SK-N-SH (cell line): ENCODE data around the gene MYO15B. TPM values are rescaled to one million over a fixed set of nuclear protein-coding genes. Genes with fewer than 3 reads are reported as not detected.

Experiments used
- CTCF ChIA-PET: fragments of 300-600, 350-600 bp; formaldehyde crosslinking; extraction: SDS; loops from one replicate; lab custom pipeline; 2021; lab: Yijun Ruan, JAX
- POLR2A ChIA-PET: fragments of 350-600 bp; sonication (Branson Sonifier 250); formaldehyde crosslinking; extraction: SDS; loops from one replicate; lab custom pipeline; 2020; ENCODE audit warnings: antibody characterized with exemption, inconsistent platforms; lab: Yijun Ruan, JAX
- DNase-seq: peaks from one replicate; pipeline ENCODE4 v3.0.0; 2012
- H2AFZ ChIP-seq: fragments of 200-600 bp; sonication (generic); 2 replicates; pipeline ENCODE4 v1.8.1; 2016; ENCODE audit warnings: antibody characterized with exemption, mild to moderate bottlenecking, low read depth
- H3F3A ChIP-seq: fragments of 200-600 bp; sonication (generic); replicated peaks from 2 replicates; pipeline ENCODE3; 2016; ENCODE audit warnings: antibody characterized with exemption, mild to moderate bottlenecking; ENCODE audit not compliant: insufficient read depth
- H3K27ac ChIP-seq, 2 experiments: fragments of 200-500 bp in 1 of 2; fragments of 200-600 bp in 1 of 2; sonication (Bioruptor generic) in 1 of 2; sonication (generic), shearing (Covaris generic) in 1 of 2; 2 replicates each; pipeline versions ENCODE4 v1.5.1 to v1.6.1; 2014 to 2016; ENCODE audit warnings: low read depth in 2 of 2, inconsistent platforms in 1 of 2, low read length in 1 of 2, mild to moderate bottlenecking in 1 of 2, mixed read lengths in 1 of 2
- H3K27me3 ChIP-seq: fragments of 200-600 bp; sonication (generic), shearing (Covaris generic); 2 replicates; pipeline ENCODE4 v1.6.1; 2016; ENCODE audit warnings: mixed run types; ENCODE audit not compliant: insufficient read depth
- H3K36me3 ChIP-seq, 2 experiments: fragments of 200-500 bp in 1 of 2; fragments of 200-600 bp in 1 of 2; sonication (Bioruptor generic) in 1 of 2; sonication (generic) in 1 of 2; replicated peaks in 1 of 2; 2 replicates each; pipeline versions ENCODE3 to v1.5.1; 2014 to 2016; ENCODE audit warnings: low read length in 1 of 2, mild to moderate bottlenecking in 1 of 2; ENCODE audit not compliant: insufficient read depth in 2 of 2, control insufficient read depth in 1 of 2
- H3K4me1 ChIP-seq, 2 experiments: fragments of 200-500 bp in 1 of 2; fragments of 200-600 bp in 1 of 2; sonication (Bioruptor generic) in 1 of 2; sonication (generic), shearing (Covaris generic) in 1 of 2; 2 replicates each; pipeline versions ENCODE4 v1.5.1 to v1.6.1; 2014 to 2016; ENCODE audit warnings: low read depth in 1 of 2, low read length in 1 of 2, mixed run types in 1 of 2; ENCODE audit not compliant: insufficient read depth in 2 of 2, control insufficient read depth in 1 of 2
- H3K4me2 ChIP-seq: fragments of 200-600 bp; sonication (generic), shearing (Covaris generic); 2 replicates; pipeline ENCODE4 v1.6.1; 2017; ENCODE audit warnings: mixed run types
- H3K4me3 ChIP-seq, 2 experiments: fragments of 200-500 bp in 1 of 2; fragments of 200-600 bp in 1 of 2; sonication (Bioruptor generic) in 1 of 2; sonication (generic), shearing (Covaris generic) in 1 of 2; 2 replicates each; pipeline versions ENCODE4 v1.5.1 to v1.8.1; 2014 to 2016; ENCODE audit warnings: low read depth in 2 of 2, inconsistent platforms in 1 of 2, low read length in 1 of 2, mild to moderate bottlenecking in 1 of 2, mixed read lengths in 1 of 2, moderate library complexity in 1 of 2
- H3K79me2 ChIP-seq: fragments of 200-600 bp; sonication (generic); 2 replicates; pipeline ENCODE4 v1.8.1; 2017; ENCODE audit warnings: mild to moderate bottlenecking; ENCODE audit not compliant: insufficient read depth
- H3K9ac ChIP-seq: fragments of 200-600 bp; sonication (generic); 2 replicates; pipeline ENCODE4 v1.6.1; 2017; ENCODE audit warnings: mixed run types
- H3K9me2 ChIP-seq: fragments of 200-600 bp; sonication (generic); 2 replicates; pipeline ENCODE4 v1.6.1; 2017; ENCODE audit warnings: mixed run types
- H3K9me3 ChIP-seq: fragments of 200-600 bp; sonication (generic); 2 replicates; pipeline ENCODE4 v1.6.1; 2017; ENCODE audit warnings: mixed run types, mild to moderate bottlenecking, moderate library complexity
- H4K20me1 ChIP-seq: fragments of 200-600 bp; sonication (generic); 2 replicates; pipeline ENCODE4 v1.6.1; 2017; ENCODE audit warnings: mild to moderate bottlenecking, mixed run types; ENCODE audit not compliant: insufficient read depth
- EP300 ChIP-seq, 2 experiments: IDR thresholded peaks; 2 replicates each; pipeline versions ENCODE4 v1.4.0 to v1.6.1; 2012; ENCODE audit warnings: borderline replicate concordance in 1 of 2, low read depth in 1 of 2, low read length in 1 of 2
- FOXJ3 ChIP-seq: sonication (generic); formaldehyde crosslinking; IDR thresholded peaks from 2 replicates; pipeline ENCODE4 v1.5.1; 2020; ENCODE audit warnings: mild to moderate bottlenecking, missing genetic modification reagents
- FOXM1 ChIP-seq: IDR thresholded peaks from 2 replicates; pipeline ENCODE4 v1.4.0; 2012; ENCODE audit warnings: low read depth, mild to moderate bottlenecking
- GABPA ChIP-seq: IDR thresholded peaks from 2 replicates; pipeline ENCODE4 v1.4.0; 2012; ENCODE audit warnings: low read depth, mild to moderate bottlenecking
- JUND ChIP-seq: IDR thresholded peaks from 2 replicates; pipeline ENCODE4 v1.4.0; 2012
- MXI1 ChIP-seq: IDR thresholded peaks from 2 replicates; pipeline ENCODE4 v1.6.1; 2012; ENCODE audit warnings: mild to moderate bottlenecking, low read depth, low read length, improper control_type of control experiment
- RFX5 ChIP-seq: IDR thresholded peaks from 2 replicates; pipeline ENCODE4 v1.6.1; 2012; ENCODE audit warnings: mild to moderate bottlenecking, improper control_type of control experiment, low read length
- WGBS: methylation state at CpG from one replicate; pipeline ENCODE4 v1.1.6; 2017; ENCODE audit warnings: low lambda C conversion rate; 5-methylcytosine and 5-hydroxymethylcytosine counted together
- polyA plus RNA-seq, 3 experiments: library from polyadenylated mRNA; depleted of rRNA; stranded (reverse); fragments of >200 nt; gene quantifications; 2 replicates each; pipeline ENCODE4 v1.2.3, GENCODE V29; 2012
- TF ChIP-seq, protein P1 (sequence below): fragments of 150-350 bp; IDR thresholded peaks from 2 replicates; pipeline ENCODE4 v1.6.1; 2017; ENCODE audit warnings: antibody characterized with exemption, low read length, low read depth, borderline replicate concordance

Gene MYO15B
- polyA plus RNA-seq, 1 of the 3 experiments (the other 2 are of a cell fraction), result 10.3 TPM

DNA sequence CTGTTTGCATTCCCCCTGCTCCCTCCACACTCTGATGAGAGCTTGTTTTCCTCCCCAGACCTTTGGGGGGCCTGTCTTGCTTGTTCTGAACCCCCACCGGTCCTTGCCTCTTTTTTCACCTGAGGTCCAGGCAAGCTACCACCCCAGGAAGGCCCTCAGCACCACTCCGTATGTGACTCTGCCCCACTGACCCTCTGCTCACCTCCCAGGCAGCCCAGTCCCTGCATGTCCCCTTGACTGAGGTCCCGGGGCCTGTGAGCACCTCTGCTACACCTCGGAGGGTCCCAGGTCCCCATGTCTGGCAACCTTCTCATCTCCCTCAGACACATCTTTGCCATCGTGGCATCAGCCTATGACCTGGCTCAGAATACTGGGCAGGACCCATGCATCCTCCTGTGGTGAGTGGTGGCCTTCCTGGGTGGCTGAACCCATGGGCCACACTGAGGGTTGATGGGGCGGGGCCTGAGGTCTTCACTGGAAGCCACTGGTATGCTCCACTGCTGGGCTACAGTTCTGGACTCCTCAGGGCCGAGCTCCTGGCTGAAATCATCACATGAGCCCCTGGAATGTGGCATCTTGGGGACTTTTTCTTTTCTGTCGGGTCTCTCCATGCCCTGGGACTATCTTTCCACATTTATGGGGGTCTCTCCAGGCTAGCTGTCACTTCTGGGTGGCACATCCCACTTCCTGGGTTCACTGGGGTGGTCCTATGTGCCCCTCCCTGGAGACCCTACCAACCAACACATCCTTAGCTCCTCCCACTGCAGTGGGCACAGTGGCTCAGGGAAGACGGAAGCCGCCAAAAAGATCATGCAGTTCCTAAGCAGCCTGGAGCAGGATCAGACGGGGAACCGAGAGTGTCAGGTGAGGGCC, 3.5 kb downstream of the MYO15B start:
- no peaks in the 10 kb centered on the region for H3K9me3 ChIP-seq
- no peak overlapping the region for H3K4me2 ChIP-seq
- no peaks in the 10 kb centered on the region for H3F3A ChIP-seq
- no peaks in the 10 kb centered on the region for H3K9me2 ChIP-seq
- H2AFZ ChIP-seq, result no peak overlapping the region
- no peaks in the 10 kb centered on the region for H3K79me2 ChIP-seq
- TF ChIP-seq, protein P1, sequence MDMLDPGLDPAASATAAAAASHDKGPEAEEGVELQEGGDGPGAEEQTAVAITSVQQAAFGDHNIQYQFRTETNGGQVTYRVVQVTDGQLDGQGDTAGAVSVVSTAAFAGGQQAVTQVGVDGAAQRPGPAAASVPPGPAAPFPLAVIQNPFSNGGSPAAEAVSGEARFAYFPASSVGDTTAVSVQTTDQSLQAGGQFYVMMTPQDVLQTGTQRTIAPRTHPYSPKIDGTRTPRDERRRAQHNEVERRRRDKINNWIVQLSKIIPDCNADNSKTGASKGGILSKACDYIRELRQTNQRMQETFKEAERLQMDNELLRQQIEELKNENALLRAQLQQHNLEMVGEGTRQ, result no peak
- no peak overlapping the region for H3K9ac ChIP-seq
- no peak overlapping the region for H3K27ac ChIP-seq
- no peak for DNase-seq
- CTCF ChIA-PET, result interaction anchor here (0.8 to 4.3 kb wide), 16 partner anchors 11 to 178 kb away, joined by 3 to 41 read pairs (median 5); partner anchors contain the start of genes SMIM5 and TSEN54
- peaks cover 0 to 16% of the 10 kb centered on the region in 2 experiments; a peak in 1 of 4 replicates for H3K4me1 ChIP-seq
- no peak overlapping the region for H3K4me3 ChIP-seq
- WGBS, result 85% methylated on average over 12 of the region's 12 CpGs
- H4K20me1 ChIP-seq, result no peaks in the 10 kb centered on the region
- H3K27me3 ChIP-seq, result no peaks in the 10 kb centered on the region
- H3K36me3 ChIP-seq, result no peaks in the 10 kb centered on the region
- POLR2A ChIA-PET, result interaction anchor here (0.9 to 2.6 kb wide), 3 partner anchors 18 to 135 kb away, joined by 3 to 6 read pairs (median 3); no protein-coding TSS in a partner anchor

DNA sequence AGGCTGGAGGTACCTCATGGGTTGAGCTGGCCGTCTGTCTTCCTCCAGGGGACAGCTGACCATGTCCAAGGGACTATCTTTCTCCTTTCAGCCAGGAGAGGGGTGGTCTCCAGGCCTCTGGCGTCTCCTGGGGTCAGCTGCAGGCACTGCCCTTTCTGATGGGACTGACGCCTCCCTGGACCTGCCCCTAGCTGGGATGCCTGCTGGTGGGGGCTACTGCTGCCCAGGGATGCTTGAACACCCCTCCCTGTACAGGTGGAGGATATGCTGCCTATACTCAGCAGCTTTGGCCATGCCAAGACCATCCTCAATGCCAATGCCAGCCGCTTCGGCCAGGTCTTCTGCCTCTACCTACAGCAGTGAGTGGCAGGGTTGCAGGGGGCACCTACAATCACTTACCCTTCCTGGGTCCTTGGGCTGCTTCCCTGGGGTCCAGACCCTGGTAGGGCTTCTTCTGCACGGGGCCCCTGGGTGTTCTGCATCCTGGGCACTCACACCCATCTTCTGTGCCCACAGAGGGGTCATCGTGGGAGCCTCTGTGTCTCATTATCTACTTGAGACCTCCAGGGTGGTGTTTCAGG, 4.2 kb downstream of the MYO15B start:
- 90% methylated on average over 6 of the region's 7 CpGs for WGBS
- Histone ChIP-seq H3K4me2 (no peak overlapping the region), H3K9ac (no peak overlapping the region), H2AFZ (no peak overlapping the region), H3F3A (no peaks in the 10 kb centered on the region), H3K27ac (no peak overlapping the region), H3K9me3 (no peaks in the 10 kb centered on the region), H4K20me1 (no peaks in the 10 kb centered on the region)
- POLR2A ChIA-PET, result interaction anchor here (2.6 kb wide), 1 partner anchor 17 kb away, joined by 6 read pairs; no protein-coding TSS in a partner anchor
- TF ChIP-seq MXI1 (no peak), JUND (no peak), FOXM1 (no peak), FOXJ3 (CRISPR knock-in tag) (no peak), EP300 (IDR thresholded peaks at IDR 0.05; ENCODE audit: borderline replicate concordance in 1 of 2, low read depth in 1 of 2, low read length in 1 of 2) (no peak), RFX5 (no peak), GABPA (no peak)
- TF ChIP-seq, all 33 proteins: peak for 0
- H3K27me3 ChIP-seq, result no peaks in the 10 kb centered on the region
- peaks cover 0 to 16% of the 10 kb centered on the region in 2 experiments; a peak in 1 of 4 replicates for H3K4me1 ChIP-seq
- H3K79me2 ChIP-seq, result no peaks in the 10 kb centered on the region
- no peaks in the 10 kb centered on the region for H3K36me3 ChIP-seq
- CTCF ChIA-PET, result interaction anchor here (0.8 to 4.3 kb wide), 6 partner anchors 10 to 179 kb away, joined by 3 to 41 read pairs (median 6); partner anchors contain the start of gene SMIM5
- DNase-seq, result no peak
- H3K4me3 ChIP-seq, result no peak overlapping the region
- H3K9me2 ChIP-seq, result no peaks in the 10 kb centered on the region
